BJ (cell line): ENCODE results near the gene EXOC3L4. TPM values are rescaled to one million over a fixed set of nuclear protein-coding genes. Genes with fewer than 3 reads are reported as not detected.

Source experiments
- CTCF ChIA-PET: fragments of 350-600 bp; formaldehyde crosslinking; extraction: SDS; loops from one replicate; lab custom pipeline; 2021; ENCODE audit warnings: antibody characterized with exemption, inconsistent platforms; lab: Yijun Ruan, JAX
- POLR2A ChIA-PET: fragments of 300-600 bp; sonication (Branson Sonifier 250); formaldehyde crosslinking; extraction: SDS; loops from one replicate; lab custom pipeline; 2021; ENCODE audit warnings: antibody characterized with exemption; lab: Charles Lee
- DNase-seq: peaks from one replicate; pipeline ENCODE4 v3.0.0-alpha.2; 2011; ENCODE audit warnings: low read depth
- H3K27me3 ChIP-seq: 2 replicates; pipeline ENCODE4 v1.6.0; 2011; ENCODE audit warnings: low read length; ENCODE audit not compliant: control insufficient read depth, insufficient read depth
- H3K36me3 ChIP-seq: 2 replicates; pipeline ENCODE4 v1.5.1; 2011; ENCODE audit warnings: low read length; ENCODE audit not compliant: control insufficient read depth, insufficient read depth
- H3K4me3 ChIP-seq: 2 replicates; pipeline ENCODE4 v1.5.1; 2011; ENCODE audit warnings: low read depth, mild to moderate bottlenecking, control low read depth, low read length
- CTCF ChIP-seq: IDR thresholded peaks from 2 replicates; pipeline ENCODE4 v1.5.1; 2011; ENCODE audit warnings: low read depth, mild to moderate bottlenecking, control low read depth, inconsistent platforms, low read length, moderate library complexity; ENCODE audit not compliant: insufficient read depth
- polyA plus RNA-seq: library from polyadenylated mRNA; depleted of rRNA; stranded (reverse); fragments of >200 nt; gene quantifications from 2 replicates; pipeline ENCODE4 v1.2.3, GENCODE V29; 2011

EXOC3L4 gene
- polyA plus RNA-seq, 1 experiment: not detected

GRCh38 chr14:103070971-103071542 is 23.5 kb upstream of the EXOC3L4 start:
- CTCF ChIA-PET: interaction anchor here (1.0 kb wide), 1 partner anchor 221 kb away, joined by 3 read pairs; no protein-coding TSS in a partner anchor
- DNase-seq: no peak
- Histone ChIP-seq H3K4me3 (no peak overlapping the region), H3K27me3 (no peaks in the 10 kb centered on the region), H3K36me3 (no peaks in the 10 kb centered on the region)
- no peak for TF ChIP-seq CTCF
- POLR2A ChIA-PET: no interaction called here

- ChIA-PET POLR2A (no interaction called here), CTCF (no interaction called here)
- no peak for TF ChIP-seq CTCF
- DNase-seq: no peak
- Histone ChIP-seq H3K27me3 (no peaks in the 10 kb centered on the region), H3K4me3 (no peak overlapping the region), H3K36me3 (no peaks in the 10 kb centered on the region)
These were observed 22.8 kb upstream of the EXOC3L4 start for GRCh38 chr14:103071544-103072251.

GRCh38 chr14:103072595-103073366 is 21.7 kb upstream of the EXOC3L4 start:
- Histone ChIP-seq H3K4me3 (no peak overlapping the region), H3K27me3 (no peaks in the 10 kb centered on the region), H3K36me3 (no peaks in the 10 kb centered on the region)
- CTCF ChIA-PET: interaction anchor here (3.7 to 7.8 kb wide), 2 partner anchors 28 to 220 kb away, joined by 22 to 83 read pairs; no protein-coding TSS in a partner anchor
- POLR2A ChIA-PET: no interaction called here
- DNase-seq: no peak
- no peak for TF ChIP-seq CTCF

- CTCF ChIA-PET: interaction anchor here (1.2 to 7.8 kb wide), 6 partner anchors 14 to 318 kb away, joined by 4 to 83 read pairs (median 14); no protein-coding TSS in a partner anchor
- POLR2A ChIA-PET: no interaction called here
- no peaks in the 10 kb centered on the region for H3K36me3 ChIP-seq
- no peak for TF ChIP-seq CTCF
- DNase-seq: no peak
- H3K27me3 ChIP-seq: no peaks in the 10 kb centered on the region
- no peak overlapping the region for H3K4me3 ChIP-seq
These were observed 21.1 kb upstream of the EXOC3L4 start for GRCh38 chr14:103073367-103073875.
